RWPE2 (cell line): Measurements from ENCODE around the gene TOPORS.

Experiments used
- ATAC-seq: fragments of 200-7000 bp; cut with Tn5 transposase; 3 replicates; pipeline ENCODE4 v1.9.1; 2021; ENCODE audit warnings: low read depth
- DNase-seq: peaks from one replicate; pipeline ENCODE4 v3.0.0-alpha.2; 2020; ENCODE audit warnings: low spot score
- H3K27ac ChIP-seq: fragments of 450-650 bp; 2 replicates; pipeline ENCODE4 v1.5.1; 2017; ENCODE audit warnings: mild to moderate bottlenecking; ENCODE audit not compliant: poor library complexity, severe bottlenecking
- H3K27me3 ChIP-seq: fragments of 250-450 bp; sonication (Bioruptor Pico); 2 replicates; pipeline ENCODE4 v1.5.1; 2021; ENCODE audit warnings: mild to moderate bottlenecking, moderate library complexity; ENCODE audit not compliant: insufficient read depth, poor library complexity, severe bottlenecking
- H3K36me3 ChIP-seq: fragments of 250-450 bp; sonication (Bioruptor Pico); 2 replicates; pipeline ENCODE4 v1.5.1; 2020; ENCODE audit warnings: low read depth, mild to moderate bottlenecking, moderate library complexity
- H3K4me1 ChIP-seq: fragments of 250-450 bp; sonication (Bioruptor Pico); 2 replicates; pipeline ENCODE4 v1.5.1; 2021; ENCODE audit warnings: mild to moderate bottlenecking, moderate library complexity; ENCODE audit not compliant: insufficient read depth, poor library complexity, severe bottlenecking
- H3K4me3 ChIP-seq: fragments of 250-450 bp; sonication (Bioruptor Pico); 2 replicates; pipeline ENCODE4 v1.5.1; 2021; ENCODE audit warnings: mild to moderate bottlenecking, moderate library complexity; ENCODE audit not compliant: severe bottlenecking
- H3K9me3 ChIP-seq: fragments of 250-450 bp; sonication (Bioruptor Pico); 2 replicates; pipeline ENCODE4 v1.5.1; 2021; ENCODE audit warnings: mild to moderate bottlenecking, moderate library complexity; ENCODE audit not compliant: severe bottlenecking
- TF ChIP-seq, protein P1 (sequence below): fragments of 450-650 bp; IDR thresholded peaks from one replicate; pipeline ENCODE4 v1.5.1; 2017; ENCODE audit warnings: mild to moderate bottlenecking, moderate library complexity; ENCODE audit not compliant: poor library complexity, severe bottlenecking

The TOPORS gene

DNA sequence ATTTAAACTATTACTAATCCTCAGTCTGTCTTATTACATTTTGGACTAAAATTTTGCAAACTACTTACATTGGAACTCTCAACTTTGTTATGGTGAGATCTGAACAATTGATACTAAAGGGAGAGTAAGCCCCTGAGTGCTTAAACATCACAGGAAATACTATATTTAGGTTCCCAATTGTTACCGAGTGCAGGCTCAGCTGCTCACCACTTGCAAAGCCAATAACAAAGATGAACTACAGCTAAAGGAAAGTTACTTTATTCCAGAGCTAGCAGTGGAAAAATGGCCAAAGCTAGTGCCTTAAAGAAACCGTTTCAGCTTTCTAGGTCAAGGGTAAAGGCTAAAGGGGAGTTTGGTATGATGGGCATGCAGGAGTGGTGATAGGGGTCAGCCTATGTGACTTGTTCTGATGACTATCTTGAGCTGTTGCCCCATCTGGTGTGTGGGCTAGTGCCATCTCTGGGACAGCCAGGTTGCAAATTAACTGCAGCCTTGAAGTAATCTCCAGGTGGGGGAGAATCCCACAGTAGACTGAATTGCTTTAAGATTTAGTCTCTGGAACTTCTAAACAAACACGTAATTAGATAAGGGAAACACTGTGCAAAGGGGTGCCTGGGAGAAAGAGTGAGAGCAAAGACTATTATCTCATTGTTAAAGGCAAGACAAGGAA is 28.4 kb upstream of the TOPORS start:
- Histone ChIP-seq H3K27ac (no peak overlapping the region), H3K27me3 (no peaks in the 10 kb centered on the region), H3K9me3 (no peaks in the 10 kb centered on the region), H3K4me1 (no peaks in the 10 kb centered on the region), H3K4me3 (no peak overlapping the region), H3K36me3 (no peaks in the 10 kb centered on the region)
- no peak for DNase-seq
- no peak for ATAC-seq
- TF ChIP-seq, protein P1, sequence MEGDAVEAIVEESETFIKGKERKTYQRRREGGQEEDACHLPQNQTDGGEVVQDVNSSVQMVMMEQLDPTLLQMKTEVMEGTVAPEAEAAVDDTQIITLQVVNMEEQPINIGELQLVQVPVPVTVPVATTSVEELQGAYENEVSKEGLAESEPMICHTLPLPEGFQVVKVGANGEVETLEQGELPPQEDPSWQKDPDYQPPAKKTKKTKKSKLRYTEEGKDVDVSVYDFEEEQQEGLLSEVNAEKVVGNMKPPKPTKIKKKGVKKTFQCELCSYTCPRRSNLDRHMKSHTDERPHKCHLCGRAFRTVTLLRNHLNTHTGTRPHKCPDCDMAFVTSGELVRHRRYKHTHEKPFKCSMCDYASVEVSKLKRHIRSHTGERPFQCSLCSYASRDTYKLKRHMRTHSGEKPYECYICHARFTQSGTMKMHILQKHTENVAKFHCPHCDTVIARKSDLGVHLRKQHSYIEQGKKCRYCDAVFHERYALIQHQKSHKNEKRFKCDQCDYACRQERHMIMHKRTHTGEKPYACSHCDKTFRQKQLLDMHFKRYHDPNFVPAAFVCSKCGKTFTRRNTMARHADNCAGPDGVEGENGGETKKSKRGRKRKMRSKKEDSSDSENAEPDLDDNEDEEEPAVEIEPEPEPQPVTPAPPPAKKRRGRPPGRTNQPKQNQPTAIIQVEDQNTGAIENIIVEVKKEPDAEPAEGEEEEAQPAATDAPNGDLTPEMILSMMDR = no peak

DNA sequence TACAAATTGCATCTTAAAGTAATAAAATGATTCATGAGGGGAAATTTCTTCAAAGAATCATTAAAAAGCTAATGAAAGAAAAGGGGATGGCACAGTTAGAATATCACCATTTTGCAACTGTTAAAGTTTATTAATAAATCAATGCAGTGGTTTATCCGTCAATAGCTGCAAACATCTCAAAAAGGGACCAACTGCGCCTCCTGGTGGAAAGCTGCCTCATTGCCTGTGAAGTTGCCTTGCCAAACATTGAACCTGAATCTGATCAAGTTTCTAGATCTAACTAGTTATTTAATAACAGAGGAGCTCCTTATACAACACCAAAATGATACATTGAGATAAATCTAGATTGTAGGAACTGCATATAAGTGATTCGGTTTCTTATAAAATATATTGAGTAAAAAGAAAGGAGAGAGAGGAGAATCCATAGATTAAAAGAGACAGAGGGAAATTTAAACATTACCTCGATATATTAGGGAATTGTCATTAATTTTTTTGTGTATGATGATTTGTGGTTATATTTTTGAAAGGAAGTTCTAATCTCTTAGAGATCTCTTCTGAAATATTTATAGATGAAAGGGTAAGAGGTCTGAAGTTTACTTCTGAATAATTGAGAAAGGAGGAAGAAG is 27.4 kb upstream of the TOPORS start:
- H3K27ac ChIP-seq = no peak overlapping the region
- TF ChIP-seq, protein P1 = peak; percentile 96
- no peaks in the 10 kb centered on the region for H3K4me1 ChIP-seq
- no peak overlapping the region for H3K4me3 ChIP-seq
- no peaks in the 10 kb centered on the region for H3K27me3 ChIP-seq
- no peak for ATAC-seq
- H3K36me3 ChIP-seq = no peaks in the 10 kb centered on the region
- no peaks in the 10 kb centered on the region for H3K9me3 ChIP-seq
- DNase-seq = no peak

DNA sequence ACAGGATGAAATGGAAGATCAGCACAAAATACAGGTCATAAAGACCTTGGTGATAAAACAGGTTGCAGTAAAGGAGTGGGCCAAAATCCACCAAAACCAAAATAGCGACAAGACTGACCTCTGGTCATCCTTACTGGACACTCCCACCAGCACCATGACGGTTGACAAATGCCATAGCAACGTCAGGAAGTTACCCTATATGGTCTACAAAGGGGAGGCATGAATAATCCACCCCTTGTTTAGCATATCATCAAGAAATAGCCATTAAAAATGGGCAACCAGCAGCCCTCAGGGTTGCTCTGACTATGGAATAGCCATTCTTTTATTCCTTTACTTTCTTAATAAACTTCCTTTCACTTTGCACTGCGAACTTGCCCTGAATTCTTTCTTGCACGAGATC is 26.6 kb upstream of the TOPORS start:
- Histone ChIP-seq H3K27me3 (no peaks in the 10 kb centered on the region), H3K36me3 (no peaks in the 10 kb centered on the region), H3K4me3 (no peak overlapping the region), H3K4me1 (no peaks in the 10 kb centered on the region), H3K27ac (no peak overlapping the region), H3K9me3 (no peaks in the 10 kb centered on the region)
- ATAC-seq (no peak), DNase-seq (no peak)
- TF ChIP-seq, protein P1 = no peak

DNA sequence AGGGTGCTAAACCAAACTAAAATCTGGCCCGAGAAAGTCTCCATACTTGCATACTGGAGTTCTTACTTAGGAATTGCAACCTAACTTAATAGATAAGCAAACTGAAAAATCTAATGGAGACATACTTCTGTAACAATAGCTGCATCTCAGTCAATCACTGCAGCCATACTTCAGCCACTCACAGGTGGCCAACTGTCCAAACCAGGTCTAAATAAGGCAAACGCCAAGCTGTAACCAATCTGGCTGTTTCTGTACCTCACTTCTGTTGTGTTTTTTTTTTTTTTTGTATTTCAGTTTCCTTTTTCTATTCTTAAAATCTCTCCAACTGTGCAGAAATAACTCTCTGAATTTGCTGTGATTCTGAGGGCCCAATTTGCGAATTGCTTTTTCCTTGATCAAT is 24.9 kb upstream of the TOPORS start:
- Histone ChIP-seq H3K4me3 (no peak overlapping the region), H3K36me3 (no peaks in the 10 kb centered on the region), H3K9me3 (no peaks in the 10 kb centered on the region), H3K27ac (no peak overlapping the region), H3K4me1 (peaks cover 4% of the 10 kb centered on the region), H3K27me3 (no peaks in the 10 kb centered on the region)
- TF ChIP-seq, protein P1 = no peak
- no peak for ATAC-seq
- no peak for DNase-seq

DNA sequence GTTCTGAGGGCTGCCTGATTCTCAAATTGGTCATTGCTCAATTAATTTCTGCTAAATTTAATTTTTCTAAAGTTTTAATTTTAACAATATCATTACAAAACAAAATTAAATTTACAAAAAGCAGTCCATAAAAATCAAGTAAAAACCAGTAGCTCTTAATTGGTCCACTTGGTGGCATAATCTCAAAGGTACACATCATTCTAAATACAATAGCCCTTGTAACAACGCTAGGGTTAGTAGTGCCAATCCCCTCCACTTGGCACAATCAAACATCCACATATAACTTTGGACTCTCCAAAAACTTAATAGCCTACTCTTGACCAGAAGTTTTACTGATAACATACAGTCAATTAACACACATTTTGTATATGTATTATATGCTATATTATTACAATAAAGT is 22.5 kb upstream of the TOPORS start:
- Histone ChIP-seq H3K4me1 (peaks cover 14% of the 10 kb centered on the region), H3K36me3 (peaks cover 19% of the 10 kb centered on the region), H3K4me3 (no peak overlapping the region), H3K27ac (no peak overlapping the region), H3K9me3 (no peaks in the 10 kb centered on the region), H3K27me3 (no peaks in the 10 kb centered on the region)
- TF ChIP-seq, protein P1 = no peak
- DNase-seq (no peak), ATAC-seq (no peak)
